Neural cell (in vitro differentiated cells): ENCODE data around the gene DUSP28. TPM values are rescaled to one million over a fixed set of nuclear protein-coding genes. Genes with fewer than 3 reads are reported as not detected.
A peak's percentile ranks its signal among the peaks of the same experiment; 100 is the strongest.

Experiments used
- H2AFZ ChIP-seq: fragments of 200-600, 300-800 bp; sonication (generic), shearing (Covaris generic); 2 replicates; pipeline ENCODE4 v1.6.0; 2014; ENCODE audit warnings: low read depth, mild to moderate bottlenecking, antibody characterized with exemption, low read length, moderate library complexity
- H3F3A ChIP-seq: fragments of 200-600 bp; shearing (Covaris generic); 2 replicates; pipeline ENCODE4 v1.6.1; 2016; ENCODE audit warnings: mild to moderate bottlenecking, moderate library complexity, mixed read lengths, antibody characterized with exemption, low read length; ENCODE audit not compliant: insufficient read depth, poor library complexity, severe bottlenecking
- H3K27ac ChIP-seq: fragments of 200-600, 300-800 bp; sonication (generic), shearing (Covaris generic); 2 replicates; pipeline ENCODE4 v1.5.1; 2014; ENCODE audit warnings: mild to moderate bottlenecking, low read length, moderate library complexity
- H3K27me3 ChIP-seq: fragments of 300-800, 200-600 bp; sonication (generic), shearing (Covaris generic); 2 replicates; pipeline ENCODE4 v1.6.0; 2014; ENCODE audit warnings: mild to moderate bottlenecking, low read depth, low read length, moderate library complexity; ENCODE audit not compliant: insufficient read depth
- H3K36me3 ChIP-seq: fragments of 300-800, 200-600 bp; sonication (generic), shearing (Covaris generic); 2 replicates; pipeline ENCODE4 v1.5.1; 2014; ENCODE audit warnings: mild to moderate bottlenecking, antibody characterized with exemption, low read length, moderate library complexity; ENCODE audit not compliant: insufficient read depth
- H3K4me2 ChIP-seq: fragments of 300-800, 200-600 bp; sonication (generic), shearing (Covaris generic); 2 replicates; pipeline ENCODE4 v1.6.0; 2014; ENCODE audit warnings: mild to moderate bottlenecking, low read length
- H3K4me3 ChIP-seq: fragments of 300-800, 200-600 bp; sonication (generic), shearing (Covaris generic); 2 replicates; pipeline ENCODE4 v1.5.1; 2014; ENCODE audit warnings: mild to moderate bottlenecking, low read length, moderate library complexity
- H3K79me2 ChIP-seq: fragments of 200-600 bp; shearing (Covaris generic); replicated peaks from 2 replicates; pipeline ENCODE4 v1.6.0; 2014; ENCODE audit warnings: mild to moderate bottlenecking, low read length, moderate library complexity; ENCODE audit not compliant: insufficient read depth
- H3K9ac ChIP-seq: fragments of 300-800, 200-600 bp; sonication (generic), shearing (Covaris generic); 2 replicates; pipeline ENCODE4 v1.6.1; 2016; ENCODE audit warnings: mild to moderate bottlenecking, low read length, mixed read lengths
- H3K9me2 ChIP-seq: fragments of 200-600 bp; shearing (Covaris generic); 2 replicates; pipeline ENCODE4 v1.6.1; 2016; ENCODE audit warnings: mild to moderate bottlenecking, low read length, mixed read lengths; ENCODE audit not compliant: insufficient read depth
- H3K9me3 ChIP-seq: fragments of 200-600, 300-800 bp; sonication (generic), shearing (Covaris generic); 2 replicates; pipeline ENCODE4 v1.6.1; 2016; ENCODE audit warnings: mild to moderate bottlenecking, mixed run types, low read length, moderate library complexity, mixed read lengths
- H4K20me1 ChIP-seq: fragments of 200-600 bp; shearing (Covaris generic); 2 replicates; pipeline ENCODE4 v1.6.1; 2016; ENCODE audit warnings: mild to moderate bottlenecking, mixed run types; ENCODE audit not compliant: insufficient read depth
- CTCF ChIP-seq: fragments of 450-650 bp; IDR thresholded peaks from 2 replicates; pipeline ENCODE4 v1.5.1; 2014; ENCODE audit warnings: antibody characterized with exemption, mild to moderate bottlenecking, moderate library complexity; ENCODE audit not compliant: poor library complexity, severe bottlenecking
- EP300 ChIP-seq: fragments of 450-650 bp; conservative IDR thresholded peaks from 2 replicates; pipeline ENCODE4 v1.6.1; 2014; ENCODE audit warnings: antibody characterized with exemption, mild to moderate bottlenecking, moderate library complexity; ENCODE audit not compliant: poor library complexity, severe bottlenecking
- EZH2 ChIP-seq: fragments of 200-600, 300-800 bp; shearing (Covaris generic), sonication (generic); IDR thresholded peaks from 2 replicates; pipeline ENCODE4 v1.6.1; 2014; ENCODE audit warnings: antibody characterized with exemption, low read length, borderline replicate concordance, mild to moderate bottlenecking; ENCODE audit not compliant: insufficient read depth, poor library complexity, severe bottlenecking
- MXI1 ChIP-seq: fragments of 450-650 bp; conservative IDR thresholded peaks from 2 replicates; pipeline ENCODE4 v1.6.1; 2014; ENCODE audit warnings: antibody characterized with exemption, mild to moderate bottlenecking; ENCODE audit not compliant: poor library complexity, severe bottlenecking
- POLR2AphosphoS5 ChIP-seq: IDR thresholded peaks from 2 replicates; pipeline ENCODE4 v1.6.1; 2012
- REST ChIP-seq: IDR thresholded peaks from 2 replicates; pipeline ENCODE4 v1.6.1; 2012; ENCODE audit warnings: borderline replicate concordance
- SMC3 ChIP-seq: fragments of 450-650 bp; conservative IDR thresholded peaks from 2 replicates; pipeline ENCODE4 v1.6.1; 2014; ENCODE audit warnings: antibody characterized with exemption, mild to moderate bottlenecking, moderate library complexity; ENCODE audit not compliant: poor library complexity
- TAF1 ChIP-seq: IDR thresholded peaks from 2 replicates; pipeline ENCODE4 v1.6.1; 2012; ENCODE audit warnings: low read depth
- polyA plus RNA-seq: library from polyadenylated mRNA; depleted of rRNA; stranded (reverse); fragments of >200 nt; gene quantifications from 2 replicates; pipeline ENCODE4 v1.2.3, GENCODE V29; 2014

Gene DUSP28
- polyA plus RNA-seq, 1 donor from 2014 or later = 26.6 TPM

DNA sequence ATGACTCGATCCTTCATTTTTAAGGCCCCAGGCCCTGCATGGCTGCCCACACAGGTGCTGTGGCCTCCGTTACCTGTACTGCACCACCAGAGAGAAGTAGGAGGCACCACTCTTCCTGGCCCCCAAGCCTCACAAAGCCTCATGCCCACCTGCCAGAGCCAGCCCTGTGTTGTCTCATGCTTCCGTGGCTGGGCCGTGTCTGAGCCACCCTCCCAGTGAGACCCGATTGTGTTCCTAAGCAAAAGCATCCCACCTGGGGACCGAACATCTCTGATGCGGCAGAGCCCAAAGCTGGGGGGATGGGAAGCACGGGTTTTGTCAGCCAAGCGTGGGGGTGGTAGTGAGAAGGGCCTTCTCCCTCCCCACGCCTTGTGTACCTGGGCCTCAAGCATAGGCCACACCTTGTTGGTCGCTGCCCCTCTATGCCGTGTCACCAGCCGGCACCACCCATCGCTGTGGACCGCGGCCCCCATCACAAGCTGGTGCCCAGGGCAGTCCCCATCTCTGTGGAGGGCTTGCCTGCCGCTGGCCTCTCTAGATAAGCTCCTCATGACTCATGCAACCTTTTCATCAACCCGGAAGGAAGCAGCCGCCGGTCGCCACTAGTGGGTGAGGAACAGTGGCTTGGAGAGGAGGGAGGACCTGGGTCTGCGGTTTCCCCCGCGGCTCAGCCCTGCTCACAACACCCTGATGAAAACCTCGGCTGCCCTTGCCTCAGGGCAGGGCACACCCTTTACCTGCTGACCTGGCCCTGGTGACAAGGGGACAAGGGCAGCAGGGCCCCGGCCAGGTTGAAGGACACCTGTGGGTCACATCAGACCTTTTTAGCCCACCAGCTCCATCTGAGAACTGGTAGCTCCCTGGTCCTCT is 5.4 kb downstream of the DUSP28 start:
- no peaks in the 10 kb centered on the region for H3K27me3 ChIP-seq
- H3F3A ChIP-seq = peaks cover 3% of the 10 kb centered on the region
- no peak overlapping the region for H3K4me2 ChIP-seq
- peaks cover 6% of the 10 kb centered on the region for H3K79me2 ChIP-seq
- H2AFZ ChIP-seq = no peak overlapping the region
- H3K9me2 ChIP-seq = no peaks in the 10 kb centered on the region
- TF ChIP-seq TAF1 = no peak
- no peak for TF ChIP-seq POLR2AphosphoS5
- no peak for TF ChIP-seq EZH2
- no peak for TF ChIP-seq REST
- TF ChIP-seq SMC3 = no peak
- no peak for TF ChIP-seq EP300
- no peak for TF ChIP-seq MXI1
- TF ChIP-seq CTCF = no peak
- H3K36me3 ChIP-seq = no peaks in the 10 kb centered on the region
- no peak overlapping the region for H3K27ac ChIP-seq
- H3K9me3 ChIP-seq = no peaks in the 10 kb centered on the region
- no peak overlapping the region for H3K9ac ChIP-seq
- H3K4me3 ChIP-seq = no peak overlapping the region
- no peaks in the 10 kb centered on the region for H4K20me1 ChIP-seq

DNA sequence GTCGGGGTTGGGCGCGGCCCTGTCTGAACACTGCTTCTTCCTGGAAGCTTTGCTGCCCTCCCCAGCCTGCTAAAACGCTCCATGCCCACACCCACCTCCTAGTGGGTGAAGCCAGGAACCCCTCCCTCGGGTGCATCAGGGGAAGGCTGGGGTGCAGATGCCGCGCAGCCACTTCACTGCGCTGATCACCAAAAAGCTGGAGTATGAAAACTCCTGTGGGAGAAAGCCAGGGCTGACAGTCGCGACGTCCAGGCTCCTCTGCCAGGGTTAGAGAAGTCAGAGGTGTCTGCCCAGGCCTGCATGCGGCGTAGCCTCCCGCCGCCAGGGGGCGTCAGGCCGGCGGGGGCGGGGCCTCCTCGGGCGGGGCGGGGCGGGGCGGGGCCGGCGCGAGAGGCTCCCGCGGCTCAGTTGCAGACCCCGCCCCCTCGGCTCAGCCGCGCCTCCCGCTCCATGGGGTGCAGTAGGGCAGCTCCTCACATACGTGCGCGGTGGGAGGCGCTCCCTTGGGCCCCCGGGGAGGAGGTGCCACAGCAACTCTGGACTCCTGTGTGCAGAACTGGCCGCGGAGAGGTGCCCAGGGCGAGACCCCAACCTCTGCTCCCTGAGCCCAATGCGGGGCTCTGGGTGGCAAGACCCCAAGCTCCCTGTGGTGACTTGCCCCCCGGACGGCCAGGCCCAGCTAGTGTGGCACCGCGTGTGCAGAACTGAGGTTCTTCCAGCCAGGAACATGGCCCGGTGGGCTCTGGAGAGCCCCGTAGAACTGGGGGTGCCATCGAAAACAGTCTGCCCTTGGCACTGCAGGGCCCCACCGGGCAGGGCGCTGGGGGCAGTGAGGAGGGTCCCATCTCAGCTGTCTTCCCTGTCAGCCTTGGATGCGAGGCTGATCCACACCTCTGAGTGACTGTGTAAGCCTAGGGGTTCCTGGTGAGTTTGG is 6.3 kb downstream of the DUSP28 start:
- TF ChIP-seq CTCF (peak; percentile 60), SMC3 (no peak)
- Histone ChIP-seq H2AFZ (no peak overlapping the region), H4K20me1 (no peaks in the 10 kb centered on the region), H3F3A (peaks cover 3% of the 10 kb centered on the region), H3K36me3 (no peaks in the 10 kb centered on the region), H3K9ac (no peak overlapping the region), H3K79me2 (peaks cover 6% of the 10 kb centered on the region), H3K9me3 (no peaks in the 10 kb centered on the region), H3K9me2 (no peaks in the 10 kb centered on the region), H3K27ac (no peak overlapping the region), H3K4me3 (peak overlapping the region; percentile 91), H3K4me2 (no peak overlapping the region), H3K27me3 (no peaks in the 10 kb centered on the region)
